ENCODE measurements around the gene DUSP21.

DNA sequence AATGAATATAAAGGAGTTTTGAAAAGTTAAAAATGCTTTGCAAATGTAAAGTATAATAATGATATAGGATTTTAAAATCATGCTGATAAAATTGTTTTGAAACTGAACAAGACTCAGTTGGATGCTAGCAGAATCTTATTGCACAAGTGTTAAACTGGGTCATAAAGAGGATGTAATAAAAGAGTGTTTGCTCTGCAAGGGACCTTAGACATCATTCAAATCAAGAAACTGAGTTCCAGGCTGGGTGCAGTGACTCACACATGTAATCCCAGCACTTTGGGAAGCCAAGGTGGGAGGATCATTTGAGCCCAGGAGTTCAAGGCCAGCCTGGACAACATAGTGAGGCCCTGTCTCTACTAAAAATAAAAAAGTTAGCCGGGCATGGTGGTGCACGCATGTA, 27.5 kb upstream of the DUSP21 start:
- TF ChIP-seq POLR2A (IDR thresholded peaks at IDR 0.05) = no peak
- TF ChIP-seq, protein P1, sequence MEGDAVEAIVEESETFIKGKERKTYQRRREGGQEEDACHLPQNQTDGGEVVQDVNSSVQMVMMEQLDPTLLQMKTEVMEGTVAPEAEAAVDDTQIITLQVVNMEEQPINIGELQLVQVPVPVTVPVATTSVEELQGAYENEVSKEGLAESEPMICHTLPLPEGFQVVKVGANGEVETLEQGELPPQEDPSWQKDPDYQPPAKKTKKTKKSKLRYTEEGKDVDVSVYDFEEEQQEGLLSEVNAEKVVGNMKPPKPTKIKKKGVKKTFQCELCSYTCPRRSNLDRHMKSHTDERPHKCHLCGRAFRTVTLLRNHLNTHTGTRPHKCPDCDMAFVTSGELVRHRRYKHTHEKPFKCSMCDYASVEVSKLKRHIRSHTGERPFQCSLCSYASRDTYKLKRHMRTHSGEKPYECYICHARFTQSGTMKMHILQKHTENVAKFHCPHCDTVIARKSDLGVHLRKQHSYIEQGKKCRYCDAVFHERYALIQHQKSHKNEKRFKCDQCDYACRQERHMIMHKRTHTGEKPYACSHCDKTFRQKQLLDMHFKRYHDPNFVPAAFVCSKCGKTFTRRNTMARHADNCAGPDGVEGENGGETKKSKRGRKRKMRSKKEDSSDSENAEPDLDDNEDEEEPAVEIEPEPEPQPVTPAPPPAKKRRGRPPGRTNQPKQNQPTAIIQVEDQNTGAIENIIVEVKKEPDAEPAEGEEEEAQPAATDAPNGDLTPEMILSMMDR (IDR thresholded peaks at IDR 0.05) = no peak

All from upper lobe of left lung (tissue), 4 donors.